HepG2 (cell line): ENCODE data around the gene NCOA3. TPM values are rescaled to one million over a fixed set of nuclear protein-coding genes. Genes with fewer than 3 reads are reported as not detected.
"Not testable (repeated sequence)": the region's sequence is repeated elsewhere in the genome, so short reads cannot be mapped to it uniquely, and the experiment has no call there.

Experiments
- ATAC-seq: fragments of 200-7000 bp; cut with Tn5 transposase; 3 replicates; pipeline ENCODE4 v1.9.1; 2020; ENCODE audit warnings: mild to moderate bottlenecking, moderate library complexity
- BruUV-seq: library from RNA; stranded (reverse); fragments of 400-500 nt; replicated peaks from 2 replicates; lab custom pipeline; 2021; lab: Mats Ljungman, UMichigan
- CTCF ChIA-PET: fragments of 300-600 bp; formaldehyde crosslinking; extraction: SDS; loops from one replicate; lab custom pipeline; 2021; ENCODE audit warnings: low total read pairs, inconsistent platforms, low intra/inter-chr PET ratio; lab: Yijun Ruan, JAX
- POLR2A ChIA-PET: fragments of 350-600 bp; sonication (Branson Sonifier 250); formaldehyde crosslinking; loops from one replicate; lab custom pipeline; 2020; ENCODE audit warnings: antibody characterized with exemption, inconsistent platforms; lab: Yijun Ruan, JAX
- DNase-seq: peaks from one replicate; pipeline ENCODE4 v3.0.0-alpha.2; 2015; ENCODE audit warnings: low spot score
- FAIRE-seq: peaks from 3 replicates; lab custom pipeline; 2011; peaks lifted over from hg19 to GRCh38; lab: Jason Lieb, UNC
- H2AFZ ChIP-seq: one replicate; pipeline ENCODE4 v1.6.1; 2011; ENCODE audit warnings: low read length, inconsistent platforms
- H3K27ac ChIP-seq: fragments of 300-600 bp; 3 replicates; pipeline ENCODE4 v1.8.0; 2011; ENCODE audit warnings: mixed run types, mild to moderate bottlenecking, mixed read lengths, low read length, inconsistent platforms; ENCODE audit not compliant: insufficient read depth; ENCODE audit errors: extremely low read length
- H3K27me3 ChIP-seq, 2 experiments: fragments of 200-600 bp in 1 of 2; 2 replicates in 1 of 2; 3 replicates in 1 of 2; pipeline versions ENCODE4 v1.6.0 to v1.8.0; 2011; ENCODE audit warnings: low read length in 2 of 2, mild to moderate bottlenecking in 2 of 2, moderate library complexity in 2 of 2, inconsistent platforms in 1 of 2; ENCODE audit not compliant: insufficient read depth in 2 of 2, control insufficient read depth in 1 of 2
- H3K36me3 ChIP-seq, 2 experiments: fragments of 200-600 bp in 1 of 2; replicated peaks in 1 of 2; 2 replicates in 1 of 2; 3 replicates in 1 of 2; pipeline versions ENCODE4 v1.5.1 to v1.8.0; 2011; ENCODE audit warnings: low read length in 2 of 2, inconsistent platforms in 1 of 2; ENCODE audit not compliant: insufficient read depth in 2 of 2, control insufficient read depth in 1 of 2
- H3K4me1 ChIP-seq: 2 replicates; pipeline ENCODE4 v1.5.1; 2012; ENCODE audit warnings: low read length, inconsistent platforms; ENCODE audit not compliant: insufficient read depth
- H3K4me2 ChIP-seq: 2 replicates; pipeline ENCODE4 v1.6.0; 2011; ENCODE audit warnings: low read depth, low read length, inconsistent platforms
- H3K4me3 ChIP-seq, 3 experiments: fragments of 200-600 bp in 1 of 3; sonication (generic), shearing (Covaris generic) in 1 of 3; replicated peaks in 1 of 3; 2 replicates each; pipeline ENCODE4 v1.5.1; 2011 to 2016; ENCODE audit warnings: low read length in 3 of 3, inconsistent platforms in 2 of 3, low read depth in 2 of 3, mild to moderate bottlenecking in 2 of 3, control low read depth in 1 of 3, mixed read lengths in 1 of 3; ENCODE audit not compliant: insufficient read depth in 1 of 3
- H3K79me2 ChIP-seq: one replicate; pipeline ENCODE4 v1.6.1; 2011; ENCODE audit warnings: low read length, inconsistent platforms; ENCODE audit not compliant: insufficient read depth
- H3K9ac ChIP-seq: 2 replicates; pipeline ENCODE4 v1.6.0; 2011; ENCODE audit warnings: mild to moderate bottlenecking, low read depth, low read length, inconsistent platforms; ENCODE audit not compliant: insufficient read depth
- H3K9me3 ChIP-seq: 2 replicates; pipeline ENCODE4 v1.5.1; 2012; ENCODE audit warnings: mild to moderate bottlenecking, low read length
- H4K20me1 ChIP-seq: 2 replicates; pipeline ENCODE4 v1.6.0; 2011; ENCODE audit warnings: inconsistent platforms, mild to moderate bottlenecking, low read length, moderate library complexity; ENCODE audit not compliant: insufficient read depth
- HMGA1 ChIP-seq: sonication (generic); formaldehyde crosslinking; conservative IDR thresholded peaks from 2 replicates; pipeline ENCODE4 v1.4.0; 2020; ENCODE audit warnings: missing genetic modification reagents
- MZF1 ChIP-seq: sonication (generic); formaldehyde crosslinking; IDR thresholded peaks from 2 replicates; pipeline ENCODE4 v1.8.1; 2023; ENCODE audit warnings: mild to moderate bottlenecking, missing genetic modification reagents, borderline replicate concordance
- NFATC3 ChIP-seq: sonication (generic); formaldehyde crosslinking; IDR thresholded peaks from 2 replicates; pipeline ENCODE4 v1.5.1; 2020; ENCODE audit warnings: mild to moderate bottlenecking, missing genetic modification reagents
- NFE2L1 ChIP-seq: sonication (generic); formaldehyde crosslinking; IDR thresholded peaks from 2 replicates; pipeline ENCODE4 v1.4.0; 2020; ENCODE audit warnings: missing genetic modification reagents, mild to moderate bottlenecking, borderline replicate concordance
- YEATS2 ChIP-seq: sonication (generic); formaldehyde crosslinking; IDR thresholded peaks from 2 replicates; pipeline ENCODE4 v1.4.0; 2020; ENCODE audit warnings: missing genetic modification reagents, borderline replicate concordance
- ZFP36 ChIP-seq: fragments of 150-350 bp; IDR thresholded peaks from 2 replicates; pipeline ENCODE4 v1.6.1; 2018; ENCODE audit warnings: borderline replicate concordance, low read length, low read depth; ENCODE audit not compliant: partially characterized antibody
- ZFP37 ChIP-seq: sonication (generic); formaldehyde crosslinking; IDR thresholded peaks from 2 replicates; pipeline ENCODE4 v1.4.0; 2020; ENCODE audit warnings: missing genetic modification reagents, borderline replicate concordance
- ZNF160 ChIP-seq: sonication (generic); formaldehyde crosslinking; IDR thresholded peaks from 2 replicates; pipeline ENCODE4 v1.8.0; 2022; ENCODE audit warnings: mild to moderate bottlenecking, inconsistent platforms, missing genetic modification reagents
- ZNF317 ChIP-seq: sonication (generic); formaldehyde crosslinking; IDR thresholded peaks from 2 replicates; pipeline ENCODE4 v1.5.0; 2020; ENCODE audit warnings: mild to moderate bottlenecking, missing genetic modification reagents
- ZNF557 ChIP-seq: sonication (generic); formaldehyde crosslinking; IDR thresholded peaks from 2 replicates; pipeline ENCODE4 v1.4.0; 2020; ENCODE audit warnings: missing genetic modification reagents
- WGBS: methylation state at CpG from one replicate; pipeline ENCODE4 v1.1.6; 2017; ENCODE audit warnings: low lambda C conversion rate; 5-methylcytosine and 5-hydroxymethylcytosine counted together
- in situ Hi-C: cut with HindIII; loops from 2 replicates; pipeline ENCODE4 v1.10.0; 2017; ENCODE audit warnings: low pct_unique_long_range_greater_than_20kb; ENCODE audit not compliant: extremely low pct_ligation_motif_present
- intact Hi-C: fragments of 100-400 bp; cut with micrococcal nuclease; formaldehyde crosslinking; loops from one replicate; pipeline ENCODE4 v1.10.0; 2022; ENCODE audit not compliant: unreplicated experiment
- polyA plus RNA-seq, 8 experiments: library from polyadenylated mRNA; depleted of rRNA in 3 of 8; stranded (reverse) in 7 of 8; unstranded in 1 of 8; fragments of >200 nt; fragmentation: Illumina TruSeq in 4 of 8; extraction: Trizol in 4 of 8; gene quantifications; 2 replicates each; pipeline versions ENCODE4 v1.2.1 to v1.2.3, GENCODE V29; 2011 to 2016; ENCODE audit warnings: low read depth in 4 of 8, missing spikeins in 1 of 8, mixed read lengths in 1 of 8; ENCODE audit not compliant: insufficient read depth in 1 of 8
- total RNA-seq, 5 experiments: library from RNA; depleted of rRNA; stranded (reverse); fragments of >200 nt; fragmentation: Illumina TruSeq; extraction: Trizol; gene quantifications; 2 replicates each; pipeline ENCODE4 v1.2.3, GENCODE V29; 2016; ENCODE audit warnings: low read depth in 1 of 5
- TF ChIP-seq, protein P1 (sequence below): sonication (generic); formaldehyde crosslinking; IDR thresholded peaks from 2 replicates; pipeline ENCODE4 v1.8.0; 2022; ENCODE audit warnings: mild to moderate bottlenecking, missing genetic modification reagents; ENCODE audit not compliant: insufficient replicate concordance
- TF ChIP-seq, protein P2 (sequence below): IDR thresholded peaks from 2 replicates; pipeline ENCODE4 v1.6.1; 2016
- TF ChIP-seq, protein P3 (sequence below): sonication (generic); formaldehyde crosslinking; IDR thresholded peaks from 2 replicates; pipeline ENCODE4 v1.9.0; 2021; ENCODE audit warnings: missing genetic modification reagents, borderline replicate concordance

Gene NCOA3
- total and polyA plus RNA-seq, 2 of the 13 experiments (the other 11 are each of a cell fraction or from before 2014, with no cell fraction given), result 35.0 to 56.8 TPM

DNA sequence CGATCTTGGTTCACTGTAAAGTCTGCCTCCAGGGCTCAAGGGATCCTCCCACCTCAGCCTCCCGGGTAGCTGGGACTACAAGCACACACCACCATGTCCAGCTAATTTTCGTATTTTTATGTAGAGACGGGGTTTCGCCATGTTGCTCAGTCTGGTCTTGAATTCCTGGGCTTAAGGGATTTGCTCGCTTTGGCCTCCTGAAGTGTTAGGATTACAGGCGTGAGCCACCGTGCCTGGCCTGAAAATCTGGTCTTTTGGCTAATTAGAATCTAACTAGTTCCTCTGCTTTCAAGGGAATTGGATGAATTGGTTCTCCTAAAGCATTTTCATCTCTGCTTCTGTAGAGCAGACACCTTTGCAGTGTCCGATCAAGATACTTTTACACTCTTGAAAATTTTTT lies 51.3 kb downstream of the NCOA3 start:
- Histone ChIP-seq H3K27me3 (no peaks in the 10 kb centered on the region), H3K4me2 (no peak overlapping the region), H3K9me3 (no peaks in the 10 kb centered on the region), H2AFZ (no peak overlapping the region)
- in situ Hi-C loops, result no loop called here
- TF ChIP-seq NFE2L1 (CRISPR knock-in tag) (no peak), ZFP36 (no peak), ZNF160 (CRISPR knock-in tag) (no peak), ZNF317 (no peak), HMGA1 (no peak), YEATS2 (CRISPR knock-in tag) (no peak), MZF1 (CRISPR knock-in tag) (no peak), NFATC3 (no peak), ZFP37 (CRISPR knock-in tag) (no peak), ZNF557 (CRISPR knock-in tag) (no peak)
- TF ChIP-seq, protein P1, sequence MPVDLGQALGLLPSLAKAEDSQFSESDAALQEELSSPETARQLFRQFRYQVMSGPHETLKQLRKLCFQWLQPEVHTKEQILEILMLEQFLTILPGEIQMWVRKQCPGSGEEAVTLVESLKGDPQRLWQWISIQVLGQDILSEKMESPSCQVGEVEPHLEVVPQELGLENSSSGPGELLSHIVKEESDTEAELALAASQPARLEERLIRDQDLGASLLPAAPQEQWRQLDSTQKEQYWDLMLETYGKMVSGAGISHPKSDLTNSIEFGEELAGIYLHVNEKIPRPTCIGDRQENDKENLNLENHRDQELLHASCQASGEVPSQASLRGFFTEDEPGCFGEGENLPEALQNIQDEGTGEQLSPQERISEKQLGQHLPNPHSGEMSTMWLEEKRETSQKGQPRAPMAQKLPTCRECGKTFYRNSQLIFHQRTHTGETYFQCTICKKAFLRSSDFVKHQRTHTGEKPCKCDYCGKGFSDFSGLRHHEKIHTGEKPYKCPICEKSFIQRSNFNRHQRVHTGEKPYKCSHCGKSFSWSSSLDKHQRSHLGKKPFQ (CRISPR knock-in tag), result no peak
- TF ChIP-seq, protein P2, sequence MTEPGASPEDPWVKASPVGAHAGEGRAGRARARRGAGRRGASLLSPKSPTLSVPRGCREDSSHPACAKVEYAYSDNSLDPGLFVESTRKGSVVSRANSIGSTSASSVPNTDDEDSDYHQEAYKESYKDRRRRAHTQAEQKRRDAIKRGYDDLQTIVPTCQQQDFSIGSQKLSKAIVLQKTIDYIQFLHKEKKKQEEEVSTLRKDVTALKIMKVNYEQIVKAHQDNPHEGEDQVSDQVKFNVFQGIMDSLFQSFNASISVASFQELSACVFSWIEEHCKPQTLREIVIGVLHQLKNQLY (CRISPR knock-in tag), result no peak
- TF ChIP-seq, protein P3, sequence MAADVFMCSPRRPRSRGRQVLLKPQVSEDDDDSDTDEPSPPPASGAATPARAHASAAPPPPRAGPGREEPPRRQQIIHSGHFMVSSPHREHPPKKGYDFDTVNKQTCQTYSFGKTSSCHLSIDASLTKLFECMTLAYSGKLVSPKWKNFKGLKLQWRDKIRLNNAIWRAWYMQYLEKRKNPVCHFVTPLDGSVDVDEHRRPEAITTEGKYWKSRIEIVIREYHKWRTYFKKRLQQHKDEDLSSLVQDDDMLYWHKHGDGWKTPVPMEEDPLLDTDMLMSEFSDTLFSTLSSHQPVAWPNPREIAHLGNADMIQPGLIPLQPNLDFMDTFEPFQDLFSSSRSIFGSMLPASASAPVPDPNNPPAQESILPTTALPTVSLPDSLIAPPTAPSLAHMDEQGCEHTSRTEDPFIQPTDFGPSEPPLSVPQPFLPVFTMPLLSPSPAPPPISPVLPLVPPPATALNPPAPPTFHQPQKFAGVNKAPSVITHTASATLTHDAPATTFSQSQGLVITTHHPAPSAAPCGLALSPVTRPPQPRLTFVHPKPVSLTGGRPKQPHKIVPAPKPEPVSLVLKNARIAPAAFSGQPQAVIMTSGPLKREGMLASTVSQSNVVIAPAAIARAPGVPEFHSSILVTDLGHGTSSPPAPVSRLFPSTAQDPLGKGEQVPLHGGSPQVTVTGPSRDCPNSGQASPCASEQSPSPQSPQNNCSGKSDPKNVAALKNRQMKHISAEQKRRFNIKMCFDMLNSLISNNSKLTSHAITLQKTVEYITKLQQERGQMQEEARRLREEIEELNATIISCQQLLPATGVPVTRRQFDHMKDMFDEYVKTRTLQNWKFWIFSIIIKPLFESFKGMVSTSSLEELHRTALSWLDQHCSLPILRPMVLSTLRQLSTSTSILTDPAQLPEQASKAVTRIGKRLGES (CRISPR knock-in tag), result no peak
- TF ChIP-seq, all 625 proteins: peak for 0
- DNase-seq, result no peak
- intact Hi-C loops, result no loop called here
- Histone ChIP-seq H3K36me3 (no peaks in the 10 kb centered on the region; a peak in 1 of 5 replicates), H3K4me1 (peaks cover 60% of the 10 kb centered on the region), H3K9ac (no peak overlapping the region), H3K27ac (no peak overlapping the region), H4K20me1 (peaks cover 29% of the 10 kb centered on the region), H3K79me2 (peaks cover 76% of the 10 kb centered on the region), H3K4me3 (no peak overlapping the region)
- BruUV-seq, result no TSS peak
- 99% methylated on average over 9 of the region's 9 CpGs for WGBS
- ChIA-PET CTCF (no interaction called here), POLR2A (no interaction called here)
- no peak for ATAC-seq
- no peak for FAIRE-seq

DNA sequence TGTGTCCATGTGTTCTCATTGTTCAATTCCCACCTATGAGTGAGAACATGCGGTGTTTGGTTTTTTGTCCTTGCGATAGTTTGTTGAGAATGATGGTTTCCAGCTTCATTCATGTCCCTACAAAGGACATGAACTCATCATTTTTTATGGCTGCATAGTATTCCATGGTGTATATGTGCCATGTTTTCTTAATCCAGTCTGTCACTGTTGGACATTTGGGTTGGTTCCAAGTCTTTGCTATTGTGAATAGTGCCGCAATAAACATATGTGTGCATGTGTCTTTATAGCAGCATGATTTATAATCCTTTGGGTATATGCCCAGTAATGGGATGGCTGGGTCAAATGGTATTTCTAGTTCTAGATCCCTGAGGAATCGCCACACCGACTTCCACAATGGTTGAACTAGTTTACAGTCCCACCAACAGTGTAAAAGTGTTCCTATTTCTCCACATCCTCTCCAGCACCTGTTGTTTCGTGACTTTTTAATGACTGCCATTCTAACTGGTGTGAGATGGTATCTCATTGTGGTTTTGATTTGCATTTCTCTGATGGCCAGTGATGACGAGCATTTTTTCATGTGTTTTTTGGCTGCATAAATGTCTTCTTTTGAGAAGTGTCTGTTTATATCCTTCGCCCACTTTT lies 52.0 kb downstream of the NCOA3 start:
- H3K4me2 ChIP-seq, H2AFZ ChIP-seq, BruUV-seq, DNase-seq, H3K9ac ChIP-seq, FAIRE-seq, intact Hi-C loops, H3K4me3 ChIP-seq, H3K27me3 ChIP-seq, ATAC-seq, in situ Hi-C loops, H3K27ac ChIP-seq, CTCF ChIA-PET, H3K36me3 ChIP-seq, H3K9me3 ChIP-seq, POLR2A ChIA-PET: not testable (repeated sequence)
- Histone ChIP-seq H3K4me1 (peaks cover 67% of the 10 kb centered on the region), H4K20me1 (peaks cover 29% of the 10 kb centered on the region), H3K79me2 (peaks cover 78% of the 10 kb centered on the region)
- 93% methylated on average over 6 of the region's 8 CpGs for WGBS
